WI38 (cell line): ENCODE results near the gene ITPR3.

ENCODE experiments used
- H3K4me3 ChIP-seq: 2 replicates; pipeline ENCODE4 v1.5.1; 2011; ENCODE audit warnings: low read depth, mild to moderate bottlenecking, control low read depth, low read length
- CTCF ChIP-seq: IDR thresholded peaks from 2 replicates; pipeline ENCODE4 v1.5.1; 2012; ENCODE audit warnings: low read depth, mild to moderate bottlenecking, control low read depth, low read length

ITPR3 gene

GRCh38 chr6:33665957-33666356 is 44.8 kb downstream of the ITPR3 start:
- no peak overlapping the region for H3K4me3 ChIP-seq
- no peak for TF ChIP-seq CTCF

GRCh38 chr6:33667072-33667471 is 46.0 kb downstream of the ITPR3 start:
- no peak overlapping the region for H3K4me3 ChIP-seq
- no peak for TF ChIP-seq CTCF

GRCh38 chr6:33667776-33668175 is 46.7 kb downstream of the ITPR3 start:
- H3K4me3 ChIP-seq, result no peak overlapping the region
- no peak for TF ChIP-seq CTCF

GRCh38 chr6:33668328-33668727 is 47.2 kb downstream of the ITPR3 start:
- no peak for TF ChIP-seq CTCF
- H3K4me3 ChIP-seq, result no peak overlapping the region

- TF ChIP-seq CTCF, result no peak
Observed at GRCh38 chr6:33668914-33669313, 47.8 kb downstream of the ITPR3 start.

GRCh38 chr6:33670086-33670660 is 49.1 kb downstream of the ITPR3 start:
- H3K4me3 ChIP-seq, result no peak overlapping the region
- no peak for TF ChIP-seq CTCF

More at GRCh38 chr6:33668914-33669313, 47.8 kb downstream of the ITPR3 start:
- no peak overlapping the region for H3K4me3 ChIP-seq

GRCh38 chr6:33670971-33671743 is 50.0 kb downstream of the ITPR3 start:
- no peak overlapping the region for H3K4me3 ChIP-seq
- TF ChIP-seq CTCF, result no peak
